Mesodermal cell (in vitro differentiated cells): ENCODE measurements around the gene RPL3.
"Not testable (repeated sequence)": the region's sequence is repeated elsewhere in the genome, so short reads cannot be mapped to it uniquely, and the experiment has no call there.

Source experiments
- H3K27ac ChIP-seq: 2 replicates; pipeline ENCODE4 v1.7.0; 2013; ENCODE audit warnings: mild to moderate bottlenecking, low read depth, low read length, moderate library complexity; ENCODE audit not compliant: severe bottlenecking
- H3K36me3 ChIP-seq: 2 replicates; pipeline ENCODE4 v1.7.1; 2013; ENCODE audit warnings: mild to moderate bottlenecking, low read length, moderate library complexity; ENCODE audit not compliant: control insufficient read depth, insufficient read depth
- H3K4me1 ChIP-seq: one replicate; pipeline ENCODE4 v1.7.1; 2013; ENCODE audit warnings: mild to moderate bottlenecking, low read length; ENCODE audit not compliant: insufficient read depth, control insufficient read depth, poor library complexity, severe bottlenecking
- H3K4me3 ChIP-seq: 2 replicates; pipeline ENCODE4 v1.7.0; 2013; ENCODE audit warnings: low read length, control low read depth, mild to moderate bottlenecking; ENCODE audit not compliant: insufficient read depth, poor library complexity, severe bottlenecking; ENCODE audit errors: extremely low read depth
- H3K9me3 ChIP-seq: 2 replicates; pipeline ENCODE4 v1.7.1; 2013; ENCODE audit warnings: mild to moderate bottlenecking, low read length, moderate library complexity; ENCODE audit not compliant: control insufficient read depth
- WGBS, 2 experiments: methylation state at CpG; one replicate each; pipeline ENCODE4 v1.1.5; 2013; ENCODE audit warnings: missing lambda C conversion rate in 2 of 2; ENCODE audit not compliant: insufficient coverage in 2 of 2; 5-methylcytosine and 5-hydroxymethylcytosine counted together

Gene RPL3

GRCh38 chr22:39336411-39336810 lies 17.0 kb upstream of the RPL3 start:
- Histone ChIP-seq H3K9me3 (no peaks in the 10 kb centered on the region), H3K36me3 (no peaks in the 10 kb centered on the region), H3K27ac (no peak overlapping the region), H3K4me1 (no peaks in the 10 kb centered on the region), H3K4me3 (no peak overlapping the region)
- 83 to 86% methylated on average over 3 to 5 of the region's 5 CpGs for WGBS, 2 experiments

DNA sequence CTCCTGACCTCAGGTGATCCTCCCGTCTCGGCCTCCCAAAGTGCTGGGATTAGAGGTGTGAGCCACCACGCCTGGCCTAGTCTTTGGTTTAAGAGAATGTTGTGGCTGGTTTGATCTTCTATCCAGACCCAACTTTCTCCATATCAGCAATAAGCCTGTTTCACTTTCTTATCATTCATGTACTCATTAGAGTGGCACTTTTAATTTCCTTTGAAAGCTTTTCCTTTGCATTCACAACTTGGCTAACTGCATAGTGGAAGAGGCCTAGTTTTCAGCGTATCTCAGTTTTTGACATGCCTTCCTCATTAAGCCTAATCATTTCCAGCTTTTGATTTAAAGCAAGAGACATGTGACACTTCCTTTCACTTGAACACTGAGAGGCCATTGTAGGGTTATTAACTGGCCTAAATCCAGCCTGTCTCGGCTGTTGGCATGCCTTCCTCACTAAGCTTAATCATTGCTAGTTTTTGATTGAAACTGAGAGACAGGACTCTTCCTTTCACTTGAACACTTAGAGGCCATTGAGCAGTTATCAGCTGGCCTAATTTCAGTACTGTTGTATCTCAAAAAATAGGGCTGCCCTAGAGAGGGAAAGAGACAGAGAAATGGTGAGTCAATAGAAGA lies 13.1 kb upstream of the RPL3 start:
- no peaks in the 10 kb centered on the region for H3K9me3 ChIP-seq
- WGBS, 2 experiments, result 85 to 100% methylated on average over 2 of the region's 5 CpGs
- no peaks in the 10 kb centered on the region for H3K4me1 ChIP-seq
- no peak overlapping the region for H3K4me3 ChIP-seq
- peak overlapping the region; percentile 36 for H3K27ac ChIP-seq
- H3K36me3 ChIP-seq, result no peaks in the 10 kb centered on the region

DNA sequence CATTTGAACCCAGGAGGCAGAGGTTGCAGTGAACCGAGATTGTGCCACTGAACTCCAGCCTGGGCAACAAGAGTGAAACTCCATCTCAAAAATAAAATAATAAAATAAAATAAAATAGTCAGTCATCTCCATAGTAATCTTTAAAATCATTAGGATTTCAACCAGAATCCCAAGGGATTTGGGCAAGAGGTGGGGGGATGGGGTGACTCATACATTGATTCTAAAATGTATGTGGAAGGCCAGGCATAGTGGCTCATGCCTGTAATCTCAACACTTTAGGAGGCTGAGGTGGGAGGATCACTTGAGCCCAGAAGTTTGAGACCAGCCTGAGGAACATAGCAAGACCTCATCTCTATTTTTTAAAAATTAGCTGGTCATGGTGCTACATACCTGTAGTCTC lies 11.1 kb upstream of the RPL3 start:
- H3K4me1 ChIP-seq, H3K27ac ChIP-seq, H3K4me3 ChIP-seq, H3K9me3 ChIP-seq, H3K36me3 ChIP-seq: not testable (repeated sequence)
- no CpG with 5 or more reads among the region's 1 CpG for WGBS, 2 experiments

GRCh38 chr22:39327995-39328754 lies 8.8 kb upstream of the RPL3 start:
- Histone ChIP-seq H3K4me1 (no peaks in the 10 kb centered on the region), H3K9me3 (no peaks in the 10 kb centered on the region), H3K4me3 (no peak overlapping the region), H3K27ac (no peak overlapping the region), H3K36me3 (no peaks in the 10 kb centered on the region)
- 95 to 97% methylated on average over 14 of the region's 18 CpGs for WGBS, 2 experiments

- 80 to 95% methylated on average over 1 to 2 of the region's 2 CpGs for WGBS, 2 experiments
- Histone ChIP-seq H3K4me3 (no peak overlapping the region), H3K9me3 (no peaks in the 10 kb centered on the region), H3K36me3 (no peaks in the 10 kb centered on the region), H3K27ac (no peak overlapping the region), H3K4me1 (no peaks in the 10 kb centered on the region)
Measured at GRCh38 chr22:39325392-39325932, 6.0 kb upstream of the RPL3 start.

- not testable (repeated sequence) for H3K4me1 ChIP-seq, H3K9me3 ChIP-seq
- WGBS, 2 experiments, result 84 to 88% methylated on average over 19 to 21 of the region's 24 CpGs
- Histone ChIP-seq H3K27ac (peak overlapping the region; percentile 99), H3K36me3 (peaks cover 35% of the 10 kb centered on the region), H3K4me3 (peak overlapping the region; percentile 92)
Measured at GRCh38 chr22:39320616-39321029, 1.2 kb upstream of the RPL3 start.

GRCh38 chr22:39318507-39319283 lies 728 bp downstream of the RPL3 start:
- WGBS, 2 experiments, result 1% methylated on average over 14 to 15 of the region's 26 CpGs
- Histone ChIP-seq H3K27ac (peak overlapping the region; percentile 99), H3K9me3 (no peaks in the 10 kb centered on the region), H3K36me3 (peaks cover 55% of the 10 kb centered on the region), H3K4me1 (peaks cover 25% of the 10 kb centered on the region), H3K4me3 (peak overlapping the region; percentile 92)

- peak overlapping the region; percentile 99 for H3K27ac ChIP-seq
- no peaks in the 10 kb centered on the region for H3K9me3 ChIP-seq
- peaks cover 32% of the 10 kb centered on the region for H3K4me1 ChIP-seq
- peak overlapping the region; percentile 92 for H3K4me3 ChIP-seq
- 4 to 6% methylated on average over 3 to 6 of the region's 9 CpGs for WGBS, 2 experiments
- H3K36me3 ChIP-seq, result peaks cover 62% of the 10 kb centered on the region
Measured at GRCh38 chr22:39317775-39318506, 1.5 kb downstream of the RPL3 start.

DNA sequence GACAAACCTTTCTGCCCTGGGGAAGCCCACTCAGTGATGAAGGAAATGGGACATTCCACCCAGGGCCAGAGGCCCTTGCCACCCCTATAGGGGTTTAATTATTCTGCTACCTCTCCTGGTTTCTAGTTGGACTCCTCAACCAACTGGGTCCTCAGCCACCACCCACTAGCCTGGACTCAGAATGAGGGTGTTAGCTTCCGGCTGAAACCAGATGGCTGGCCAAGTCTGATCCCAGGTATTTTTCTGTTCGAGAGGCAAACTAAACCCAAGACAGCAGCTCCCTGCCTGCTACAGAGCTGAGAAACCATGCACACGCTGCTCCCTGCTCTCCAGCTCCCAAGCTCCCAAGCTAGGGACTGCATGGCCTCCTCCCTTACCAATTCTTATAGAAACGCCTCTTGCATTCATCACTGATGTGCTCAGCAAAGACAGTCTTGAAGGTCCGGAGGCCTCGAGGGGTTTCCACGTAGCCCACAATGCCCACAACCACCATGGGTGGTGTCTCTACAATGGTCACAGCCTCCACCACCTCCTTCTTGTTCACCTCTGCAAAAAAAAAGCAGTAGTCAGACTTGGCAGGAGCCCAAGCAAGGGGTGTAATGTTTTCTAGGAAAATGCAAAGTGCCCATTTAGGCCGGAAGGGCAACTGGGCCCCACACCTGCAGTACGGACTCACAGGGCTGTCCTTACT lies 2.2 kb downstream of the RPL3 start:
- 51 to 61% methylated on average over 6 to 9 of the region's 9 CpGs for WGBS, 2 experiments
- Histone ChIP-seq H3K4me1 (peaks cover 37% of the 10 kb centered on the region), H3K9me3 (no peaks in the 10 kb centered on the region), H3K4me3 (peak overlapping the region; percentile 92), H3K27ac (peak overlapping the region; percentile 62), H3K36me3 (peaks cover 69% of the 10 kb centered on the region)
